ENCODE results near the gene FBF1.

The FBF1 gene

GRCh38 chr17:75945211-75945610 is 4.4 kb upstream of the FBF1 start:
- no peak for DNase-seq

- no peak for DNase-seq
These were observed 2.6 kb upstream of the FBF1 start for GRCh38 chr17:75943491-75943890.

- DNase-seq, result no peak
These were observed 1.6 kb upstream of the FBF1 start for GRCh38 chr17:75942473-75942872.

GRCh38 chr17:75941442-75941819 is 589 bp upstream of the FBF1 start:
- DNase-seq, result peak in 1 of 2 experiments; percentile 20

- no peak for DNase-seq
These were observed 3.2 kb downstream of the FBF1 start for GRCh38 chr17:75937652-75938051.

- no peak for DNase-seq
These were observed 7.0 kb downstream of the FBF1 start for GRCh38 chr17:75933808-75934207.

GRCh38 chr17:75932852-75933251 is 8.0 kb downstream of the FBF1 start:
- DNase-seq, result no peak

- DNase-seq, result no peak
These were observed 9.8 kb downstream of the FBF1 start for GRCh38 chr17:75931062-75931461.

- no peak for DNase-seq
These were observed 13.4 kb downstream of the FBF1 start for GRCh38 chr17:75927286-75927922.

- no peak for DNase-seq
These were observed 14.4 kb downstream of the FBF1 start for GRCh38 chr17:75926456-75926855.

- DNase-seq, result no peak
These were observed 14.9 kb downstream of the FBF1 start for GRCh38 chr17:75925912-75926311.

- DNase-seq, result no peak
These were observed 15.7 kb downstream of the FBF1 start for GRCh38 chr17:75925103-75925502.

GRCh38 chr17:75922963-75923874 is 17.6 kb downstream of the FBF1 start:
- DNase-seq, result no peak

- no peak for DNase-seq
These were observed 18.5 kb downstream of the FBF1 start for GRCh38 chr17:75922173-75922961.

GRCh38 chr17:75921596-75921995 is 19.2 kb downstream of the FBF1 start:
- DNase-seq, result no peak

GRCh38 chr17:75920045-75920560 is 20.7 kb downstream of the FBF1 start:
- no peak for DNase-seq

- no peak for DNase-seq
These were observed 21.2 kb downstream of the FBF1 start for GRCh38 chr17:75919611-75920010.

- DNase-seq, result no peak
These were observed 22.9 kb downstream of the FBF1 start for GRCh38 chr17:75917917-75918445.

- DNase-seq, result no peak
These were observed 23.5 kb downstream of the FBF1 start for GRCh38 chr17:75917141-75917916.

GRCh38 chr17:75915268-75915667 is 25.6 kb downstream of the FBF1 start:
- no peak for DNase-seq

- no peak for DNase-seq
These were observed 26.1 kb downstream of the FBF1 start for GRCh38 chr17:75914643-75915267.

All from activated T-cell treated with anti-CD3 and anti-CD28 coated beads, Interleukin-2, amount 50 U/mL, for 48 hours (primary cell).